GM21528 (cell line): ENCODE measurements around the gene DNASE2B.

Experiments
- ATAC-seq: cut with Tn5 transposase; IDR thresholded peaks from one replicate; pipeline ENCODE4 v1.9.1; 2021; ENCODE audit warnings: mild to moderate bottlenecking, moderate library complexity; ENCODE audit not compliant: unreplicated experiment, low FRiP score

The DNASE2B gene

GRCh38 chr1:84373436-84374141, 24.7 kb upstream of the DNASE2B start:
- ATAC-seq: no peak

- ATAC-seq: no peak
Measured at GRCh38 chr1:84374991-84375696, 23.1 kb upstream of the DNASE2B start.

- ATAC-seq: no peak
Measured at GRCh38 chr1:84376000-84376910, 22.0 kb upstream of the DNASE2B start.

- no peak for ATAC-seq
Measured at GRCh38 chr1:84377480-84378095, 20.7 kb upstream of the DNASE2B start.

- ATAC-seq: no peak
Measured at GRCh38 chr1:84379138-84379916, 19.0 kb upstream of the DNASE2B start.

- ATAC-seq: no peak
Measured at GRCh38 chr1:84379917-84380180, 18.4 kb upstream of the DNASE2B start.

GRCh38 chr1:84382127-84382526, 16.2 kb upstream of the DNASE2B start:
- no peak for ATAC-seq

- ATAC-seq: no peak
Measured at GRCh38 chr1:84385347-84385746, 12.9 kb upstream of the DNASE2B start.

GRCh38 chr1:84386716-84387479, 11.4 kb upstream of the DNASE2B start:
- ATAC-seq: no peak

- ATAC-seq: no peak
Measured at GRCh38 chr1:84387480-84388163, 10.7 kb upstream of the DNASE2B start.

GRCh38 chr1:84390226-84390625, 8.1 kb upstream of the DNASE2B start:
- no peak for ATAC-seq

GRCh38 chr1:84401156-84401555, 2.9 kb downstream of the DNASE2B start:
- no peak for ATAC-seq

- no peak for ATAC-seq
Measured at GRCh38 chr1:84402060-84402459, 3.8 kb downstream of the DNASE2B start.

- no peak for ATAC-seq
Measured at GRCh38 chr1:84402501-84402900, 4.2 kb downstream of the DNASE2B start.

- ATAC-seq: no peak
Measured at GRCh38 chr1:84403347-84403746, 5.1 kb downstream of the DNASE2B start.

- ATAC-seq: no peak
Measured at GRCh38 chr1:84406346-84406861, 8.1 kb downstream of the DNASE2B start.

GRCh38 chr1:84407524-84407923, 9.2 kb downstream of the DNASE2B start:
- no peak for ATAC-seq

- ATAC-seq: no peak
Measured at GRCh38 chr1:84407958-84408422, 9.7 kb downstream of the DNASE2B start.

GRCh38 chr1:84409888-84410287, 11.6 kb downstream of the DNASE2B start:
- ATAC-seq: no peak
